Stimulated activated CD8-positive, alpha-beta memory T cell treated with anti-CD3 and anti-CD28 coated beads, Interleukin-15, amount 100 ng/mL, for 1 hour (primary cell): ENCODE results near the gene STK11.

Experiments
- DNase-seq: peaks from one replicate; pipeline ENCODE4 v3.0.0-alpha.2; 2020; ENCODE audit warnings: low read depth

Gene STK11

DNA sequence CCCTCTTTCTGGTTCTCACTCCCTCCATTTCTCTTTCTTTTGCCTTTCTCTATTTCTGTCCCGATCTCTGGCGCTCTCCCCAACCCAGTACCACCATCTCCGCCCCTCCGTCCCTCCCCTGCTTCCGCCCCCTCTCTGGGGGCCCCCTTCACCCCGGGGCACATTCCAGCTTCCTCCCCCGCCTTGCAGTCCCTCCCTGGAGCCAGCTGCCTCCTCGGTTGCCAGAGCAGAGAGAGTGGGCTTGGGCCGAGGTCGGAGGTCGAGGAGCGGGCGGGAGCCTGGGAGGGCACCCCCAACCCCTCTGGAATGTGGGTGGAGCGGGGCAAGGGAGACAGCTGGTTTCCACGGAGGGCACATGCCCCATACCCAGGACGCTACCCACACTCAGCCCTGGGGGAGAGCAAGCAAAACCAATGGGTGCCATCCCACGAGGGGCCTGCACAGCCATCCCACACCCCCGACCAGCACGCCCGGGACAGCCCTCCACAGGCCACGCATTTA lies 57.1 kb downstream of the STK11 start:
- DNase-seq = no peak

DNA sequence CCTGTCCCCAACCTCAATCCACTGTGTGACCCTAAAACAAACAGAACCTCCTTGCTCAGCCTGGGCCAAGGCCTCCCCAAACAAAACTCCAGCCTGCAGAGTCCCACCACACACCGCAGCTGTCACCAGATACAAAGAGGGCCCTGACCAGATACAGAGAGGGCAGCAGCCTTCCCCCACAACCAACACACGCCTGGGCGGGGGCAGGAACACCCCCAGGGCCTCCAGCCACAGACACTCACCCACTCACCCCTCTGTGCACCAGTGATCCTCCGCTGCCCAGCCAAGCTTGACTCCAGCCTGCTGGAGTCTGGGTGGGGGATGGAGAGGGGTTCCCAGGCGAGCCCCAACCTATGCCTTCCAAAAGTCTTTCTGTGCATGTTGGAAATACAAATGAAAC lies 57.6 kb downstream of the STK11 start:
- no peak for DNase-seq

GRCh38 chr19:1264801-1265614 lies 59.4 kb downstream of the STK11 start:
- DNase-seq = no peak

GRCh38 chr19:1265615-1266128 lies 60.1 kb downstream of the STK11 start:
- no peak for DNase-seq

DNA sequence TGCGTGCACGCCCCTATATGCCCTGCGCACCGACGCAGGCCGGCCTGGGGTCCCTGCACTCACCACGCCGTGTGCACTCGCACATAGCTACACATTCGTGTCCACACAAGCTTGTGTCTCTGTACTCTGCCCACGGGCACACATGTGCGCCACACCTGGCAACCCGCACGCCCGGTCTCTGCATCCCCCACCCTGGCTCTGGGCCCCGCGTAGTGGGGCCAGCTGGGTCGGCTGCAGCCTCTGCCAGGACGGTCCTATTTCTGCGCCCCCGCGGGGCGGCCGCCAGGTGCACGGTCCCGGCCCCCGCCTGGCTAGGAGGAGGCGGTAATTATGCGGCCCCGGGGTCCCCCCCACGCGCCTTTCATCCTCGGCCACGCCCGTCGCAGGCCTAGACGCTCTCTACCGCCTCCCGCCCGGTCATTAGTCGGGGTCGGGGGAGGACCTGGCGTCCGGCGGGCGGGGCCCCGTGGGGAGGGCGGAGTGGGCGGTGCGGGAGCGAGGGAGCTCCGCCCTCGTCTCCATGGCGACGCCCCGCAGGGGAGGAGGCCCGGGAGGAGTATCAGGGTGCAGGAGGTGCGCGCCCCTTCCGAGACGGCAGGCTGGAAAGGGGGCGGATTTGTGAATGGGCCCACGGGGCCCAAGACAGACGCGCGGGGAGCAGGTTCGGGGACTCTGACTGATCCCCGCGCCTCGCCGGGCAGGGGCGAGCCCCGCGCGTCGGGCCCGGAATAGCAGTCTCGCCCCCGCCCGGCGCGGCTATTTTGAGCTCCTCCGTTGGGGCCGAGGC lies 60.7 kb downstream of the STK11 start:
- DNase-seq = peak; percentile 65

DNA sequence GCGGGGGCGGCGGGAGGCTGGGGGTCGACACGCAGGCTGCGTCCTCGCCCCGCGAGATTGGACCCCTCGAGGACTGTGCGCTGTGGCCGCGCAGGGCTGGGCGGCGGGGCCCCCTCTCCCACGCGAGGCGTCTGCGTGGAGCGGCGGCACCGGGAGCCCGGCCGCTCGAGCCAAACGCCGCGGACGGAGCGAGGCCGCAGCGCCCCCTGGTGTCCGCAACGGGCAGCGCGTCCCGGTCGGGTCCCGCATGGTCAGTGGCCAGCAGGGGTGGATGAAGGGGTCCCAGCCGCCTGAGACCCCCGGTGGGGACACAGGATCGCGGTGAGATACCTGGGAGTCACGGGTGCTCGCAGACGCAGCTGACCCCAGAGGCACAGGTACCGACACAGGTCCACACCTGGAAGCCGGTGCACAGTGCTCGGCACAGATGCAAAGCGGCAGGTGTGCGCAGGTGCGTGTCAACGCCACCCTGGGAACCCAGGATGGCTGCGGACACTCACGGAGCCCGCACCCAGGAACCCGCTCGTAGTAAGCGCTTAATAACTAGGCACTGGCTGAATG lies 61.4 kb downstream of the STK11 start:
- peak; percentile 39 for DNase-seq

DNA sequence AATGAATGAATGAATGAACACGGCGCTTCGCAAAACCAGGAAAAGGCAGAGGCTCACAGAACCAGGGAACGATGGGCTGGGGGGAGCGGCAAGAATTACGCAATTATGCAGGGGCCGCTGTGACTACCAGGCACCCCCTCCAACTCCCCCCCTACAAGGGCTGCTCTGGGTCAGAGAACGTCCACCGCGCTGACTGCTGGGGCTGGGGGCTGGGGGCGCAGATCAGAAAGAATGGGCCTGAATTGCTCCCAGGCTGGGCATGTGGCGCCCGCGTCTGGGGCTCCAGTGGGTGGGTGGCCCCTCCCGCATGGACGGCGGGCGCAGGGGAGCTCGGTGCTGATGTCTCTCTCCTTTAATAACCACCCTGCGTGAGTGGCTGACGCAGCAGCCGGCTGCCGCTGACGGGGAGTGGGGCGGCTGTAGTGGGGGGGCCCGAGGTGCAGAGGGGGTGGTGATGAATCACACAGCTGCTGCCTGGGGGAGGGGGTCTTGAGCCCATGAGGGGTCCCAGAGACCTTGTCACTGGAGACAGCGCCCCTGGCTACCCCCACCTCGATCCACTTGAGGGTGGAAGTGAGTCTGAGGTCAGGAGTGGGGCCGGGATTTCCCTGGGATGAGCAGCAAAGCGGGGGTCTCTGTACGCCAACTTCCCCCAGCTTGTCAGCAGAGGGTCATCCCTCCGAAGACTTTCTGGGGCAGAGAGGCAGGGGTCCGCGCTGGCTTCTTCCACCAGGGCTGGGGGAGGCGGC lies 62.1 kb downstream of the STK11 start:
- DNase-seq = no peak

GRCh38 chr19:1268226-1269064 lies 62.9 kb downstream of the STK11 start:
- no peak for DNase-seq

DNA sequence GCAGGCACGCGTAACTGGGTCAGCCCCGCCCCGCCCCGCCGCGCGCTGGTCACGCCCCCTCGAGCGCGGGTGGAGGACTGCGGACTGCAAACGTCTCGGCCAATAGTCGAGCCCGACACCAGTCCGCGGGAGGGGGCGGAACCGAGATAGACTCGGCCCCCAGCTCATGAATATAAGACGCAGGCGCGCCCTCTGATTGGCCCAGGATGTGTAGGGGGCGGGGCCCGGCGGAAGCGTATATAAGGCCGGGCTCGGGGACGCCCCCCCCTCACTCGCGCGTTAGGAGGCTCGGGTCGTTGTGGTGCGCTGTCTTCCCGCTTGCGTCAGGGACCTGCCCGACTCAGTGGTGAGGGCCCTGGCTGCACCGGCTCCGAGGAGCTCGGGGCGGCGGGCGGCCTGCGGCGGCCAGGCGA lies 63.5 kb downstream of the STK11 start, which contains the start of gene CIRBP:
CIRBP (plus strand) TSS at position 268 of the 413 bp plus-strand sequence. CDS start 1,602 bp downstream, outside the sequence.
- DNase-seq = peak; percentile 98

- peak; percentile 65 for DNase-seq
Measured at GRCh38 chr19:1269478-1270212, 64.1 kb downstream of the STK11 start.

DNA sequence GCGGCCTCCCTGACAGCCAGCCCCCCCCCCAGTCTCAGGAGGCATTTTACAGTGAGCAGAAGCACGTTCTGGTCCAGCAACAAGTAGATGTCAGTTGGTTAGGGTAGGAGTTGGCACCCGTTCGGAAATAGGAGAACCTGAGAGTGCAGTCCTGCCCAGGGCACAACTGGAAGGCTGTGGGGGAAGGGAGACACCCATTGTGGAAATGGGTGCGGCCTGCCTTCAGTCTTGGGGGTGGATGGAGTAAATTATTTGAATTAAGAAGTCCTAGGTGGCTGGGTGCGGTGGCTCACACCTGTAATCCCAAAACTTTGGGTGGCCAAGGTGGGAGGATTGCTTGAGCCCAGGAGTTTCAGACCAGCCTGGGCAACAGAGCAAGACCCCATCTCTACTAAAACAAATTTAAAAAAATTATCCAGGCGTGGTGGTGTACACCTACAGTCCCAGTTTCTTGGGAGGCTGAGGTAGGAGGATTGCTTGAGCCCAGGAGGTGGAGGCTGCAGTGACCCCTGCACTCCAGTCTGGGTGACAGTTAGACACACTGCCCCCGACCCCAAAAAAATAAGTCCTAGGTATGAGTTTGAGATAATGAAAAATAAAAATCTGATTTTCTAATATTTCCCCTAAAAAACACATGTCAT lies 64.8 kb downstream of the STK11 start:
- DNase-seq = no peak

- no peak for DNase-seq
Measured at GRCh38 chr19:1270854-1271527, 65.4 kb downstream of the STK11 start.

- DNase-seq = no peak
Measured at GRCh38 chr19:1271528-1272422, 66.2 kb downstream of the STK11 start.

DNA sequence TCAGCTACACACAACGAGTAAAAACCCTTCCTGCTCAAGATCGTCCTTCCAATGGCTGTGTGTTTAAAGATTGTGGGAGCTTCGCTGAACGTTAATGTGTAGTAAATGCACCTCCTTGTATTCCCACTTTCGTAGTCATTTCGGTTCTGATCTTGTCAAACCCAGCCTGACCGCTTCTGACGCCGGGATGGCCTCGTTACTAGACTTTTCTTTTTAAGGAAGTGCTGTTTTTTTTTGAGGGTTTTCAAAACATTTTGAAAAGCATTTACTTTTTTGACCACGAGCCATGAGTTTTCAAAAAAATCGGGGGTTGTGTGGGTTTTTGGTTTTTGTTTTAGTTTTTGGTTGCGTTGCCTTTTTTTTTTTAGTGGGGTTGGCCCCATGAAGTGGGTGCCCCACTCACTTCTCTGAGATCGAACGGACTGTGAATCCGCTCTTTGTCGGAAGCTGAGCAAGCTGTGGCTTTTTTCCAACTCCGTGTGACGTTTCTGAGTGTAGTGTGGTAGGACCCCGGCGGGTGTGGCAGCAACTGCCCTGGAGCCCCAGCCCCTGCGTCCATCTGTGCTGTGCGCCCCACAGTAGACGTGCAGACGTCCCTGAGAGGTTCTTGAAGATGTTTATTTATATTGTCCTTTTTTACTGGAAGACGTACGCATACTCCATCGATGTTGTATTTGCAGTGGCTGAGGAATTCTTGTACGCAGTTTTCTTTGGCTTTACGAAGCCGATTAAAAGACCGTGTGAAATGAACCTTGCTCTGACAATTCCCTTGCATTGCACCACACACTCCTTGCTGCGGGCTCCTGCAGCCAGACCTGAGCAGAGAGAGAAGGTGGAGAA lies 67.1 kb downstream of the STK11 start:
- DNase-seq = no peak

- no peak for DNase-seq
Measured at GRCh38 chr19:1273263-1274041, 67.9 kb downstream of the STK11 start.
